NCI-H146 (cell line): ENCODE data around the gene JAKMIP3.

ENCODE experiments used
- DNase-seq: peaks from one replicate; lab custom pipeline; 2025; lab: John Stamatoyannopoulos, UW

JAKMIP3 gene

GRCh38 chr10:132044803-132045202, 20.9 kb upstream of the JAKMIP3 start:
- DNase-seq, result no peak

GRCh38 chr10:132045324-132045723, 20.4 kb upstream of the JAKMIP3 start:
- no peak for DNase-seq

- no peak for DNase-seq
Measured at GRCh38 chr10:132047575-132048293, 18.0 kb upstream of the JAKMIP3 start.

- no peak for DNase-seq
Measured at GRCh38 chr10:132048294-132048667, 17.5 kb upstream of the JAKMIP3 start.

GRCh38 chr10:132050191-132050590, 15.6 kb upstream of the JAKMIP3 start:
- no peak for DNase-seq

- no peak for DNase-seq
Measured at GRCh38 chr10:132052124-132052523, 13.6 kb upstream of the JAKMIP3 start.

- no peak for DNase-seq
Measured at GRCh38 chr10:132054564-132054963, 11.2 kb upstream of the JAKMIP3 start.

GRCh38 chr10:132055616-132056015, 10.1 kb upstream of the JAKMIP3 start:
- no peak for DNase-seq

- DNase-seq, result no peak
Measured at GRCh38 chr10:132056663-132057062, 9.1 kb upstream of the JAKMIP3 start.

- no peak for DNase-seq
Measured at GRCh38 chr10:132057191-132057681, 8.5 kb upstream of the JAKMIP3 start.

- no peak for DNase-seq
Measured at GRCh38 chr10:132058111-132058745, 7.5 kb upstream of the JAKMIP3 start.

- DNase-seq, result no peak
Measured at GRCh38 chr10:132058793-132059759, 6.7 kb upstream of the JAKMIP3 start.

- DNase-seq, result no peak
Measured at GRCh38 chr10:132059760-132060508, 5.8 kb upstream of the JAKMIP3 start.

- DNase-seq, result no peak
Measured at GRCh38 chr10:132061030-132061429, 4.7 kb upstream of the JAKMIP3 start.

GRCh38 chr10:132061465-132061864, 4.3 kb upstream of the JAKMIP3 start:
- no peak for DNase-seq

- DNase-seq, result no peak
Measured at GRCh38 chr10:132062116-132062515, 3.6 kb upstream of the JAKMIP3 start.

- no peak for DNase-seq
Measured at GRCh38 chr10:132062641-132063390, 2.9 kb upstream of the JAKMIP3 start.

GRCh38 chr10:132063432-132063831, 2.3 kb upstream of the JAKMIP3 start:
- DNase-seq, result no peak

GRCh38 chr10:132064082-132064755, 1.5 kb upstream of the JAKMIP3 start:
- DNase-seq, result no peak

GRCh38 chr10:132064771-132065437, 842 bp upstream of the JAKMIP3 start:
- DNase-seq, result no peak
